Measurements from ENCODE around the gene MS4A5.
"Not testable (repeated sequence)": the region's sequence is repeated elsewhere in the genome, so short reads cannot be mapped to it uniquely, and the experiment has no call there.

The MS4A5 gene, protein sequence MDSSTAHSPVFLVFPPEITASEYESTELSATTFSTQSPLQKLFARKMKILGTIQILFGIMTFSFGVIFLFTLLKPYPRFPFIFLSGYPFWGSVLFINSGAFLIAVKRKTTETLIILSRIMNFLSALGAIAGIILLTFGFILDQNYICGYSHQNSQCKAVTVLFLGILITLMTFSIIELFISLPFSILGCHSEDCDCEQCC

GRCh38 chr11:60429272-60429671, at the start of gene MS4A5:
Gene MS4A5, plus strand, starts transcription at chr11:60429572. Its CDS starts 103 bp downstream, at chr11:60429675.
- no peak for DNase-seq

DNA sequence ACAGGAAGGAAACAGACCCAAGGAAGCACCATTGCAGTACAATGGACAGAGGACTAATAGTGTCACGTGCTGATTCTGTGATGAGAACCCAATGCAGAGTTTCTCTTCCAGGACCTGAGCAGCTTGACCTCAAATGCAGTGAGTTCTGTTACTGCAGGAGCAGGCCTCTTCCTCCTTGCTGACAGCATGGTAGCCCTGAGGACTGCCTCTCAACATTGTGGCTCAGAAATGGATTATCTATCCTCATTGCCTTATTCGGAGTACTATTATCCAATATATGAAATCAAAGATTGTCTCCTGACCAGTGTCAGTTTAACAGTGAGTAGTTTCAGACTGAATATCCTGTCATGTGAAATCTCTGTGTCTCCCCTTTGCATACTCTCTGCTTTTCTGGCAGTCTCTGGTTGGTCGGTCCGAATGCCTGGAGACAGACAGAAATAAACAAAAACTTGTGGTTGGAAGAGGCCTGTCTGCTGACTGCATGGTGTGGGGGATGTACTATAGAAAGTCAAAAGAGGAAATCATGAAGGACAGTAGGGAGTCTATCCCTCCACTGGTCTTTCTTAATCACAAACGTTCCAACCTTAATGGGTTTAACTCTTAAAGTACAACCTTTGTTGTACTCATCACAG, 40.0 kb upstream of the MS4A5 start:
- no peak for DNase-seq

- no peak for DNase-seq
Measured at GRCh38 chr11:60390419-60390818, 39.0 kb upstream of the MS4A5 start.

DNA sequence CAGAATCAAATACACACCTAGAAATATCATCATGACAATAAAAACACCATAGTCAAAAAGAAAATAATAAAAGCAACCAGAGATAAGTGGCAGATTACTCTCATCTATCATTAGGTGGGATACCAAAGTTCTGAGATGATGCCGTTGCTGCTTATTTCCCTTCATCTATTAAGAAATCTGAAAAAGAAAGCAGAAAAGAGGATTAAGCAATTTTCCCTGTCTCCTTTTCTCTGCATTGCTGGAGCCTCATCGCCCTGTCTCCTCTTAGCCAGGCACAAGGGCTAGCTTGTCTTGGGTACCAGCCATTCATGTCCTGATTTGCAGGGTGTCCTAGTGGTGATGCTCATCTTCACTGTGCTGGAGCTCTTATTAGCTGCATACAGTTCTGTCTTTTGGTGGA, 37.0 kb upstream of the MS4A5 start:
- DNase-seq = no peak

- DNase-seq = no peak
Measured at GRCh38 chr11:60393016-60393415, 36.4 kb upstream of the MS4A5 start.

GRCh38 chr11:60394666-60395380, 34.5 kb upstream of the MS4A5 start:
- no peak for DNase-seq

- DNase-seq = no peak
Measured at GRCh38 chr11:60396382-60396781, 33.0 kb upstream of the MS4A5 start, which contains the start of gene MS4A14. Gene MS4A14, plus strand, starts transcription at chr11:60396459. Its CDS starts 120 bp downstream, at chr11:60396579.

DNA sequence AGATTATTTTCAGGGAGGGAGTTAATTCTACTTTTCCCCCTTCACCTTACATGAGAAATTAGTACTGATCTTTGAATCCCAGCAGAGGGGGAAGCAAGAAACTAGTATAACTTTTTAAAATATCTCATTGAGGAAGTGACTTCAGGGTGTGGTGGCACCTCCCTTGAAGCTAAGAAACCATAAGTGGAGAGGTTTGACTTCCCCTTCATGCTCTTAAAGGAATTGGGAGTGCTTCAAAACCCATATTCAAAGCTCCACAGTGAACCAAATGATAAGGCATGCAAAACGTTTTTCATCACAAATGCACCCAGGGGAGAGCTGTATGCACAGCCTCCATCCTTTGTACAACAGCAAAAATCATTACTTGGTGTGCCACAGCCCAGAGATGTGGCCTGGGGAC, 32.6 kb upstream of the MS4A5 start:
- DNase-seq = no peak

DNA sequence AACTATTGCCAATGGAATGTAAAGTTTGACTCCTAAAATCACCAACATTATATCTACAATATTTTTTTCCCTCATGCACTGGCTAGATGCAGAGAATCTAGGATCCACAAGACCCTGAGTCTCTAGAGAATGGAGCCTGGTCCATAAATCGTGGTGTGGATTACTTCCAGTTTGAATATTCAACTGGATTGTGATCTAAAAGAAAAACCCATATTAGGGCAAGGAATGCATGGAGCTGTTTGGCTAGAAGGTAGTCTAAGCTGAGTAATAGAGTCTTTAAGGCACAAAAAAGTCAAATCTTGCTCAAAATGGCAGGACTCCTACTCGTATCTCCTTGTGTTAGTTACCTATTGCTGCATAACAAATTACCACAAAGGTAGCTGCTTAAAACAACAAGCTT, 9.4 kb upstream of the MS4A5 start:
- no peak for DNase-seq

GRCh38 chr11:60422609-60423008, 6.8 kb upstream of the MS4A5 start:
- no peak for DNase-seq

DNA sequence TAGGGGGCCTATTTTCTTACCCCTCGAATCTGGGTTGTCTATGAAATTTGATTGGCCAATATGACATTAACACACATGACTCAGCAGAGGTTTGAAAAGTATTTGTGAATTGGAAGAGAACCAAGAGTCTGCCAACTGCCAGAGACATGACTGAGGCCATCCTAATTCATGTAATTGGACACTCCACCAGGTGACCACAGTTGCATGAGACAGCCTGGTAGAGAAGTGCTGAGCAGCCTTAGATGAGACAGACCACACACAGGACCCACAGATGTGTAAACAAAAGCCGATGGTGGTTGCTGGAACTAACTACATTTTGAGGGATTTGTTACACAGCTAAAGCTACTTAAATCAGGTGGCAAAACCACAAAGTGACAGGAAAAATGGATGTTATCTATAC, 855 bp upstream of the MS4A5 start:
- no peak for DNase-seq

DNA sequence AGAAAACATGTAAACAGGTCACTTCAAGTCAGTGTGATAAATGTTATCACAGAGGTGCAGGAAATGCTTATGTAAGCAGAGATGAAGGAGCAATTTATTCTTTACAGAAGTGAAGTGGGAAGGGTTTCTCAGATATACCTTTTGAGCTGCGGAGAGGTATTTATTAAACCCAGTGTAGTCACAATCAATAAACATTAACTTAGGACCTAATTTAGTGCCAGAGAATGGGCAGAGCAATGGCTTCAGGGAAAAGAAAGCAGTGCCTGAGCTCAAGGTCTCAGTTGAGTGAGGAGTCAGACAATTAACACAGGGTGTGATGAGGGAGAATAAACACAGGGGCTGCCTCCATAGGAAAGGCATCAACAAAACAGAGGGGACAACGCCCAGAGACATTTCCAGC, 1.9 kb downstream of the MS4A5 start:
- DNase-seq = no peak

- DNase-seq = no peak
Measured at GRCh38 chr11:60433401-60433800, 4.0 kb downstream of the MS4A5 start.

GRCh38 chr11:60447070-60447469, 17.7 kb downstream of the MS4A5 start:
- no peak for DNase-seq

DNA sequence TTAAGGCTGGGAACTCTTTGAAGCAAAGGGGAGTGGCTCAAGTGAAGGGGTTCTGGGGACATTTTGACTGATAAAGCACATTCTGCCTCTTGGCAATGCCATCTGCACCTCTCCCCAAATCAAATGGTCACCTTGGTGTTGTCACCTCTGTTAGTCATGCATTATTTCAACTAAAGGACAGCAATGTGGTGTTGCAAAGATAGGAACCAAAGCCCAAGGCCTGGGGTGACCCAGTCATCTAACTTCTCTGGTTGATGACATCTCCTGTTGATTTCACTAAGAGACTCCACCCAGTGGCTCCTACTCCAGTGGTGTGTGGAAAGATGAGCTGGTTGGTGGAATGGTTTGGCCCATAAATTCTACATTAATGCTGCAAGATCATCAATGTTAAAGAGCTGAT, 18.5 kb downstream of the MS4A5 start:
- no peak for DNase-seq

DNA sequence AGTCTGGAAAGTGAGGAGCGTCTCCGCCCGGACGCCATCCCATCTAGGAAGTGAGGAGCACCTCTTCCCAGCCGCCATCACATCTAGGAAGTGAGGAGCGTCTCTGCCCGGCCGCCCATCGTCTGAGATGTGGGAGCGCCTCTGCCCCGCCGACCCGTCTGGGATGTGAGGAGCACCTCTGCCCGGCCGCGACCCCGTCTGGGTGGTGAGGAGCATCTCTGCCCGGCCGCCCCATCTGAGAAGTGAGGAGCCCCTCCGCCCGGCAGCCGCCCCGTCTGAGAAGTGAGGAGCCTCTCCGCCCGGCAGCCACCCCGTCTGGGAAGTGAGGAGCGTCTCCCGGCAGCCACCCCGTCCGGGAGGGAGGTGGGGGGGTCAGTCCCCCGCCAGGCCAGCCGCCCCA, 21.8 kb downstream of the MS4A5 start:
- DNase-seq = not testable (repeated sequence)

DNA sequence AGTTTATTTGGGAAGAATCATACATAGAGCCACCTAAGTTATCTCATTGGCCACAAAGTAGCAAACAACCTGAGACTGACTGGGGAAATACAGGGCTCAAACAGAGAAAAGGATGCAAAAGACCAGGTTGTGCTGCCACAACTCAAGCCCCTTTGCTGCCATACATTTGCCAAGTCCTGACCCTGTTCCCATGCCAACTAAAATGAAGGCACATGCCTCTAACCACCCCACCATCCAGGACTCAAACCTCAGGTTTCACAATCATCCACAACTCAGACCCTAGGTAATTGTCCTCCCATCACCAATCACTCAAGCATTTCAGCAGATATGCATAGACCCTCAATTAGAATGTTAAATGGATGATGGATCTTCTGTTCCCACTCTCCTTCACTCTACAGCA, 24.8 kb downstream of the MS4A5 start:
- no peak for DNase-seq

DNA sequence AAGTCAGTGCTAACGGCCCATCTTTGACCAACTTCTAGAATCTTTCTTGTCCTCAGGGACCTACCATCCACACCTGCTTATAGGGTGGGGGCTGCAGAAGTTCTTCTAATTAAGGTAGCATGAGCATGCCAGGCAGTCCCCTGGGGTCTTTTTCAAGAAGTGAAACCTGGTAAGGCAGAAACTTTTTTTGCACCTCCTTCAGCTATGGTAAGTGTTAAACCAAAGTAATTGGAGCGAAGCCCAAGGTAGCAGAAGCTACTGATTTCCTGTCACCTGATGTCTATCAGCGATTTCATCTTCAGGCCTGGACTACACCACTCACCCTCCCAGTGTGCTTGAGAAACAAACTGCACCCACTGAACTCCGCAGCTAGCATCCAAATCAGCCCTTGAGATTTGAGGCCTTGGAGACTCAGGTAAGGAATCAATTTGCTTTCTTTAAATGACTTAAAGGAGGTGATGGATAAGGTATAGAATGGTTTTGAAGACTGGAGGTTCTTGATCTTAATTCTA, 26.2 kb downstream of the MS4A5 start, which contains the start of gene MS4A1:
MS4A1 (plus strand) TSS at position 317 of the 512 bp plus-strand sequence. CDS start 6,528 bp downstream, outside the sequence.
- DNase-seq = no peak

DNA sequence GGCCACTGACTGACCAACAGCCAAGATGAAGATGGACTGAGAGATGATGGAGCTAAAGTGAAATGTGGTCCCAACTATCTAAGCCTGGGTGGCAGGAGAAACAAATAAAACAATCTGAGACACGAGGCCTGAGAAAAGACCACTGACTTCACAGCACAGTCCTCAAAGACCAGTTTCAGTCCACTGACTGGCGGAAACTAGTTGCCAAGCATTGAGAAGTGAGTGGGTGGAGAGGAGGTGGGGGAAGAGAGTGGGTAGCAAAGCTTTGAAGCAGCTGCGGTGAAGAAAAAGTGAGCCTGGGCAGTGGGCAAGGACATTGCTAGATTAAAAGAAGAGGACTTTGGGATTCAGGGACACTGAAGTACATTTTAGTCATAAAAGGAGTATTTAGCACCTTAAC, 28.2 kb downstream of the MS4A5 start:
- no peak for DNase-seq

DNA sequence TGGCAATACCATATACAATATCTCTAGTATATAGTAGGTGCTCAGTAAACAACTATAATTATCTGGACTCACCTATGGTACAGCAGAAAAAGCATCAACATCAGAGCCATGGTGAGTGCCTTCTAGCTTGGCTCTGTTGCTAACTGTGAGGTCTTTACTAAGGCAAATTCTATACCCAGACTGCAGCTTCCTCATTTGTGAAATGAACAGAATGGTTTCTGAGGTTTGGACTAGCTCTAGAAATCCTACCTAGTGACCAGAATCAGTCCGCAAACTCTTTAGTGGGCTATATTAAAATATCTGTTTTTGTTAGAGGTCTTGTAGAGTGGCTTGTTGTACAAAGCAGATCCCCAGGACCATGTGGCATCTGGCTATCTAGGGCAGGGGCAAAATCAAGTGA, 30.0 kb downstream of the MS4A5 start:
- DNase-seq = no peak

GRCh38 chr11:60468829-60469228, 39.5 kb downstream of the MS4A5 start:
- no peak for DNase-seq

- DNase-seq = no peak
Measured at GRCh38 chr11:60469723-60470122, 40.4 kb downstream of the MS4A5 start.

GRCh38 chr11:60477035-60477445, 47.7 kb downstream of the MS4A5 start:
- no peak for DNase-seq

GRCh38 chr11:60482361-60482760, 53.0 kb downstream of the MS4A5 start:
- DNase-seq = no peak

All from fibroblast of skin of right quadriceps (primary cell).